Measurements from ENCODE around the gene SRGAP2C. TPM values are rescaled to one million over a fixed set of nuclear protein-coding genes. Genes with fewer than 3 reads are reported as not detected.
"Not testable (repeated sequence)": the region's sequence is repeated elsewhere in the genome, so short reads cannot be mapped to it uniquely, and the experiment has no call there.

Gene SRGAP2C
- total RNA-seq, 1 experiment from 2014 or later = 10.4 TPM

DNA sequence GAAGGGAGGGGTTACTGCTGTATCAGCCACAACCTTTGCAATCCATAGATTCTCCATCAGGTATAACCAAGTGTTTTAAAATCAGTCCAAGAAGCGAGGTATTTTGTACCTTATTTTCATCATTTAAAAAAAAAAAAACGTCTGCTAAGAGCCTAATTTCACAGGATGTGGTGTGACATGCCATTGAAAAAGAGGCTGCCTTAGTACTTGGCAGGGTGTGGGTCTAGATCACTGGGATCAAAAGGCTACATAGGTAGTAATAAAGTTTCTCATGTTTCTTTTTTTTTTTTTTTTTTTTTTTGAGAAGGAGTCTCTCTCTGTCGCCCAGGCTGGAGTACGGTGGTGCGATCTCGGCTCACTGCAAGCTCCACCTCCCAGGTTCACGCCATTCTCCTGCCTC lies 192.2 kb downstream of the SRGAP2C start:
- not testable (repeated sequence) for DNase-seq (ENCODE audit: low spot score)

DNA sequence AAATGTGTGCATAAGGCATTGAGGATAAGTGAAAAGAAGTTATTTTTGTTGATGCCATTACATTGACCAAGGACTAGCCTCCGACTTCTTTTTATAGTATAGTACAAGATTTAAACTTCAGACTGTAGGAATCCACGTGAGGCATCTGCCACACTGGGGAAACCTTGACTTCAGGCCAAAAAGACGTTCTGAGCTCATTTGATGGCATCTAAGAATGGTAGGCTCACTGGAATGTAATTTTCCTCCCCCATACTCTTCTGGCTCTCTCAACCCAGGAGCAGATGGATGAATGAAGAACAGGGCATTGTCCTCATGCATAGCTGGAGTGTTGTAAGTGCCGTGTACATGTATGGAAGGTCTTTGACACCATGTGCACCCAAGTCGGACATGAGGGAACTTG lies 194.0 kb downstream of the SRGAP2C start:
- not testable (repeated sequence) for DNase-seq (ENCODE audit: low spot score)

DNA sequence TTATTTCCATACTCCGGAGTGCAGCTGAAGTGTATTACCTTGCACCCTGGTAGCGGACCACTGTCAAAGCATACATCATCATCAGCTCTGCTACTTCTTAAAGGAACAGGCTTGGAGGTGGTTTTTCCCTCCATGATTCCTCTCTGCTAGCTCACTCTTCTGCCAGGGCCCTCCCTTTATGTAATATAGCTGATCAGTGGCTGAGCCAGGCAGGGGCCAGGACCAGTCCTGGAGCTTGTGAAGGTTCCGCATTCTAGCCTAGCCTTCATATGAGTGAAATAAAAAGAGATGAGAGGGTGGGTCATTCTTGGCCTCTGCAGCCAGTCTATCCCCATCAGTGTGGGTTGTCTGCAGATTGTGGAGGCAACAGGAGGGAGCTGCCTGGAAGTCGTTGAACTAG lies 200.0 kb downstream of the SRGAP2C start:
- DNase-seq (ENCODE audit: low spot score) = not testable (repeated sequence)

DNA sequence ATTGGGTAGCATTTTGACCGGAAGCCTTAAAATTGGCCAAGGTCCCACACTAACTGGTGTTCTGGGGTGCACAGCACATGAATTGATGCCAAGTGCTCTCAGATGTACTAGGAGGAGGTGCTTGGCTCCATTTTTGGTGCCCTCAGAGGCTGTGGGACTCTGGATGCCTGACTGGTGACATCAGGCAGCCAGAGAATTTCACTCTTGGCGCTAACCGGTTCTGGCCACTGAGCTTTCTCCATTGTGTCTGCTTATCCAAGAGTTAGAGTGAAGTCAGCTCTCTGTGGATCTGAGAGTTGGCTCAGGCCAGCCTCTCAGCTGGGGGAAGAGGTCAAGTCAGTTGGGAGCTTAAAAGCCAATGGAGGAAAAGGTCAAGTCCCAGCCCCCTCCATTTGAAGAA lies 200.4 kb downstream of the SRGAP2C start:
- DNase-seq (ENCODE audit: low spot score) = not testable (repeated sequence)

DNA sequence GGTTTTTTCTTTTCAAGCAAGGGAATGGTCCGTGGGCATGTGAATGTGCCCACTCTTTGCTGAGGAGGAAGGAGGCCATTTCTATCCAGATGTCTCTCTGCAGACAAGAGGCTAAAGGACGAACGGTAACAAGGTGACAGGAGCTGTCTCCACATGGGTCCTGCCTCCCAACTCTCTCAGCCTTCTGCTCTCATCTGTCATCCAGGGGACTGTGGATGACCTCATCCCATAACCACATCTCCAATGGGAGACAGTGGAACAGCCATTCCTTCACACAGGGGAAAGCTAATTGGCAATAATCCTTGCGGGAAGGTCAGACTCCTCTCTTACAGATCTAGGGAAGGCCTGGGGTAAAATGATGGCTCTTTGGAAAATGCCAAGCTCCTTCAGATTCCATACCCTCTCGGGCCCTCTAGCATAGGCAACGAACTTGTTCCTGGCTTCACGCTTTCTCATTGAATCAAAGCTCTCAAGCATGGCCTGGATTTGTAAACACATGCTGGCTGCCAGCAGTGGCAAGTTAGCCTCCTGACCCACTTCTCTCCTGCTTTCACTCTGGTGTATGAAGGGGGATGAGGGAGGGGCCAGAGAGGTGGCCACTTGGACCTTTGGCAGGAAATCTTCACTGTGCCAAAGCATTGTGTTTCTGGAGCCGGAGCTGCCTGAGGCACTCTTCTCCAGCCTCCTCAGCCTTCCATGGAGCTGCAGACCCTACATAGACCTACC lies 201.0 kb downstream of the SRGAP2C start:
- DNase-seq (ENCODE audit: low spot score) = not testable (repeated sequence)

DNA sequence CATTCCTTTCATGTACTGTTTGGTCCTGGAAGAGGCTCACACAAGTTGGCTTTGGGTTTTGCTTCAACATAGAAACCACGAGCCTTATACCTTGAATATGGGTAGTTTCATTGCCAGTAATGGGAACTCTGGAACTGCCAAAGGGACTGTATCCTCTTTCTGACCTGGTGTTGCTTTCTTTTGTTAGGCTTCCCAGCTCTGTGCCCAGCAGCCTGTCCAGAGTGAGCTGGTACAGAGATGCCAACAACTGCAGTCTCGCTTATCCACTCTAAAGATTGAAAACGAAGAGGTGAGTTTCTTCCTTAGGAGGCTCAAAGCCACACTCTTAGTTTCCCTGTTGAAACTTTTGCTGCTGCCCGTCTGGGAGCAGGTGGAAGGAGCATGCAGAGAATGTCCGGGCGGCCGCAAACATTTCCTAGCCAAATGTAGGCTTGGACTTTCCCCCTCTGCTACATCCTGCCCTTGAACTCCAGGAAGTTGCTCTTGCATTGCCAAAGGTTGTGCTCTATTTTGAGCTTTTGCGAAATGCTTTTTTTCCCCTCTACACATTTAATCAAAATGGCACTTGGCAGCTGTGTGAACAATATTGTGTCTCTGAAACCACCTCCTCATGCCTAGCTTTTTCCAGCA lies 201.7 kb downstream of the SRGAP2C start:
- not testable (repeated sequence) for DNase-seq (ENCODE audit: low spot score)

DNA sequence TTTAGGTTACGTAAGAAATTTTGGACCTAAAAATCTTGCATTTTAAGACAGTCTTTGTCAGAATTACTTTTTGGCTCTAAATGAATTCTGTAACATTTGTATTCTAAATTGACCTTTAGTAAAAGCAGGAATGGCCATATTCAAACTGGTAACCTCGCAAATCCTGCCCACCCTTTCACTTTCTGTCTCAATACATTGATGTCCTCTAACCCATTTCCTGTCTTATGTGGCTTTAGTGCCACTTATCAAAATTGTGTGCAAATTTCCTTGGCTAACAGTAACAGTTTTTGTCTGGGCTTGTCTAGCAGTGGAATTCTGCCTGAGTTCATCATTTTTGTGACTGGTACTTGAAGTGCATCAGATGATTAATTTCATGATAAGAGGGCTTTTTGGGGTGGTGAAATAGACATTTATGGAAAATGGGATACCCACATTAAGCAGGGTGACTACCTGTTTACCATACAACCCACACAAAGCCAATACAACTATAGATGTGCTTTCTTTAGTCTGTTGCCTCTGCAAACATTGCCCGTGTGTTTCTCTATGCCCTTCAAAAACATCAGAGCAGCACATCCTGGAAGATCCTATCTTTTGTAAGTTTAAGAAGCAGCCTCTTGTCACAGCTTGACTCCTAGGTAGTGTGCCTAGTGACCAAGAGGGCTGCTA lies 205.3 kb downstream of the SRGAP2C start:
- DNase-seq (ENCODE audit: low spot score) = not testable (repeated sequence)

DNA sequence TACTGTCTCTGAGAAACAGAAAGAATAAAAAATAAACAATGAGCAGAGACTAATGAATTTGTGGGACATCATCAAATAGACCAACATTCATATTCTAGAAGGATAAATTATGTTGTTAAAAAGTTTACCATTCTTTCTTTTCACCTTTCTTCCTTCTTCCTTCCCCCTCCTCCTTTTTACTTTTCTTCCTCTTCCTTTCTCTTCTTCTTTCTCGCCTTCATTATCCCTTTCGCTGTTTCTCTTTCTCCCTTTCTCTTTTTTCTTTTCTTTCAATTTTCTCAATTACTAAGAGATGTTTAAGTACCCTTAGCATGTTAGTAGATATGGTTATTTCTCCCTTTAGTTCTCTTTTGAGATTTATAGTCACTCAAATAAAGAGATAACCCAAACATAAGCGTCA lies 207.4 kb downstream of the SRGAP2C start:
- DNase-seq (ENCODE audit: low spot score) = not testable (repeated sequence)

DNA sequence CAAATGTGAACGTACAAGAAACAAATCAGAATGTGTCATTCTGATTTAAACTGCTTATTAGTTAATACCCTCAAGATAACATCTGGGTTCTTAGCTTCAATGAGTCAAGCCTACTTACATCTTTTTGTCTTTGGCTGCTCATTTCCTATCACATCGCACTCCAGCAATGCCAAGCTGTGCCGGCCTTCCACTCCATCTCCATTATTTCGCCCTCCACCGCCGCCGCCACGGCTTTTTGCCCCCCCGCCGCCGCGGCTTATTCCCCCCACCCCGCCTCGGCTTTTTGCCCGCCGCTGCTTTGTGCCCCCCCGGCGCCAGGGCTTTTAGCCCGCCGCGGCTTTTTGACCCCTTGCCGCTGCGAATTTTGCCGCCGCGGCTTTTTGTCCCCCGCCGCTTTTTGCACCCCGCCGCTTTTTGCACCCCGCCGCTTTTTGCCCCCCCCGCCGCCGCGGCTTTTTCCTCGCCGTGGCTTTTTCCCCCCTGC lies 211.0 kb downstream of the SRGAP2C start:
- DNase-seq (ENCODE audit: low spot score) = not testable (repeated sequence)

DNA sequence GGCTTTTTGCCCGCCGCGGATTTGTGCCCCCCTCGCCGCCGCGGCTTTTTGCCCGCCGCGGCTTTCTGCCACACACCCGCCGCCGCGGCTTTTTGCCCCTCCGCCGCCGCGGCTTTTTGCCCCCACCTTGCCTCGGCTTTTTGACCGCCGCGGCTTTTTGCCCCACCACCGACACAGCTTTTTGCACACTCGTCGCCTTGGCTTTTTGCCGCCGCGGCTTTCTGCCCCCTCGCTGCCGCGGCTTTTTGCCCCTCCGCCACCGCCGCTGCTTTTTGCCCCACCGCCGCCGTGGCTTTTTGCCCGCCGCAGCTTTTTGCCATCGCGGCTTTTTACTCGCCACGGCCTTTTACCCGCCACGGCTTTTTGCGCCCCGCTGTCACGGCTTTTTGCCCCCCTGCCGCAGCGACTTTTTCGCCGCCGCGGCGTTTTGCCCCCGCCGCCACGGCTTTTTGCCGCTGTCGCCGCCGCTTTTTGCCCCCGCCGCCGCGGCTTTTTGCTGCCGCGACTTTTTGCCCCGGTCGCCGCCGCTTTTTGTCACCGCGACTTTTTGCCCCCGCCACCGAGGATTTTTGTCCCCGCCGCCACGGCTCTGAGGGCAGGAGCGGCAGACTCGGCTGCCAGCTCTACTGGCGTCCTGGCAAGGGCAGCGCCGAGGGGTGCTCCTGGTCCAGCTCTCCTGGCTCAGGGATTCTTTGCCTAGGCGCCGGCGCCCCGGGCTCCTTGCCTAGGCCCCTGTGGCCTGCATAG lies 211.7 kb downstream of the SRGAP2C start:
- DNase-seq (ENCODE audit: low spot score) = not testable (repeated sequence)

DNA sequence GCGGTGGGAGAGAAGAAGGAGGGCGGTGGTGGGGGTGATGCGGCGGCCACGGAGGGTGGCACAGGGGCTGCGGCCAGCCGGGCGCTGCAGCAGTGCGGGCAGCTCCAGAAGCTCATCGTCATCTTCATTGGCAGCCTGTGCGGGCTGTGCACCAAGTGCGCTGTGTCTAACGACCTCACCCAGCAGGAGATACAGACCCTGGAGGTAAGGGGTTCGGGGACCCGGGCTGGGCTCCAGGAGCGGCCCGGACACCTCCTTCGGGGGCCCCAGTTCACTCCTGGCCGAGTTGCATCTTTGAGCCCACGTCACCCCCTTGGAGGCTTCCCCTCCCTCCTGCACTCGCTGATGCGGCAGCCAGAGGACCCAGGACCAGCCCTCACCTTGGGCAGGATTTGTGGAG lies 212.3 kb downstream of the SRGAP2C start:
- DNase-seq (ENCODE audit: low spot score) = not testable (repeated sequence)

DNA sequence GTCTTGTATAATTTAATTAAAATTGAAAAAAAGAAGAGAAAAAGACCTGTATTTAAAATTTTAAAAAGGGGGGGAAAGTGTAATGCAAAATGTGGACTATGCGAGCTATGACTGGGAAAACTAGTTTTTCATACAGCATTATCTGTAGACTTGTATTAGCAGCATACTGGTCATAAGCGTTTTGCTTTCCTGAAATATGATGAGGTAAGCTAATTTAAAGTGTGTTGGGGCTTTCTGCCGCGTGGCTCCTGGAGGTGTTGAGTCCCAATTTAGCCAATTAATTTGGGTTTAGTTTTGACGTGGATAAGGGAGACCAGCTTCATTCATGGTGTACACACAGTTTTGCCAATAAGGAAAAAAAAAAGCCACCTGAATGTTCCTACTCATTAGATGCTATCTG lies 214.4 kb downstream of the SRGAP2C start:
- not testable (repeated sequence) for DNase-seq (ENCODE audit: low spot score)

DNA sequence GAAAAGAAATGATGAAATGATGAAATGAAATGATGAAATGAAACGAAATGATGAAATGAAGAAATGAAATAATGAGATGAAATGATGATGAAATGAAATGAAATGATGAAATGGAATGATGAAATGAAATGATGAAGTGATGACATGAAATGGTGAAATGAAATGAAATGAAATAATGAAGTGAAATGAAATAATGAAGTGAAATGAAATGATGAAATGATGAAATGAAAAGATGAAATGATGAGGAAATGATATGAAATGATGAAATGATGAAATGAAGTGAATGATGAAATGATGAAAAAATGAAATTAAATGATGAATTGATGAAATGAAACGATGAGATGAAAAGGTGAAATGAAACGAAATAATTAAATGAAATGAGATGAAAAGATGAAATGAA lies 215.3 kb downstream of the SRGAP2C start:
- not testable (repeated sequence) for DNase-seq (ENCODE audit: low spot score)

DNA sequence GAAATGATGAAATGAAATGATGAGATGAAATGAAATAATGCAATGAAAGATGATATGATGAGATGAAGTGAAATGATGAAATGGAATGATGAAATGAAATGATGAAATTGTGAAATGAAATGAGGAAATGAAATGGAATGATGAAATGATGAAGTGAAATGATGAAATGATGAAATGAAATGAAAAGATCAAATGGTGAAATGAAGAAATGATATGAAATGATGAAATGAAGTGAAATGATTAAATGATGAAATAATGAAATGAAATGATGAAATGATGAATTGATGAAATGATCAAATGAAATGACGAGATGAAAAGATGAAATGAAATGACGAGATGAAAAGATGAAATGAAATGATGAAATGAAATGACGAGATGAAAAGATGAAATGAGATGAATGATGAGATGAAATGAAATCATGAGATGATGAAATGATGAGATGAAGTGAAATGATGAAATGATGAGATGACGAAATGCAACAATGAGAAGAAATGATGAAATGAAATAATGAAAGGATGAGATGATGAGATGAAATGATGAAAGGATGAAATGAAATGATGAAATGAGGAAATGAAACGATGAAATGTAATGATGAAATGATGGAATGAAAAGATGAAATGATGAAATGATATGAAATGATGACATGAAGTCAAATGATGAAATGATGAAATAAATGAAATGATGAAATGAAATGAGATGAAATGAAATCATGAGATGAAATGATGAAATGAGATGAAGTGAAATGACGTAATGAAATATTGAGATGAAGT lies 216.0 kb downstream of the SRGAP2C start:
- DNase-seq (ENCODE audit: low spot score) = not testable (repeated sequence)

DNA sequence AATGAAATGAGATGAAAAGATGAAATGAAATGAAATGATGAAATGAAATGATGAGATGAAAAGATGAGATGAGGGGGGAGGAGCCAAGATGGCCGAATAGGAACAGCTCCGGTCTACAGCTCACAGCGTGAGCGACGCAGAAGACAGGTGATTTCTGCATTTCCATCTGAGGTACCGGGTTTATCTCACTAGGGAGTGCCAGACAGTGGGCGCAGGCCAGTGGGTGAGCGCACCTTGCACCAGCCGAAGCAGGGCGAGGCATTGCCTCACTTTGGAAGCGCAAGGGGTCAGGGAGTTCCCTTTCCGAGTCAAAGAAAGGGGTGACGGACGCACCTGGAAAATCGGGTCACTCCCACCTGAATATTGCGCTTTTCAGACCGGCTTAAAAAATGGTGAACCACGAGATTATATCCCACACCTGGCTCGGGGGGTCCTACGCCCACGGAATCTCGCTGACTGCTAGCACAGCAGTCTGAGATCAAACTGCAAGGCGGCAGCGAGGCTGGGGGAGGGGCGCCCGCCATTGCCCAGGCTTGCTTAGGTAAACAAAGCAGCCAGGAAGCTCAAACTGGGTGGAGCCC lies 216.7 kb downstream of the SRGAP2C start:
- DNase-seq (ENCODE audit: low spot score) = not testable (repeated sequence)

DNA sequence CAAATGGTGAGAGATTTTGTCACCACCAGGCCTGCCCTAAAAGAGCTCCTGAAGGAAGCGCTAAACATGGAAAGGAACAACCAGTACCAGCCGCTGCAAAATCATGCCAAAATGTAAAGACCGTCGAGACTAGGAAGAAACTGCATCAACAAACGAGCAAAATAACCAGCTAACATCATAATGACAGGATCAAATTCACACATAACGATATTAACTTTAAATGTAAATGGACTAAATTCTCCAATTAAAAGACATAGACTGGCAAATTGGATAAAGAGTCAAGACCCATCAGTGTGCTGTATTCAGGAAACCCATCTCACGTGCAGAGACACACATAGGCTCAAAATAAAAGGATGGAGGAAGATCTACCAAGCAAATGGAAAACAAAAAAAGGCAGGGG lies 218.5 kb downstream of the SRGAP2C start:
- DNase-seq (ENCODE audit: low spot score) = not testable (repeated sequence)

DNA sequence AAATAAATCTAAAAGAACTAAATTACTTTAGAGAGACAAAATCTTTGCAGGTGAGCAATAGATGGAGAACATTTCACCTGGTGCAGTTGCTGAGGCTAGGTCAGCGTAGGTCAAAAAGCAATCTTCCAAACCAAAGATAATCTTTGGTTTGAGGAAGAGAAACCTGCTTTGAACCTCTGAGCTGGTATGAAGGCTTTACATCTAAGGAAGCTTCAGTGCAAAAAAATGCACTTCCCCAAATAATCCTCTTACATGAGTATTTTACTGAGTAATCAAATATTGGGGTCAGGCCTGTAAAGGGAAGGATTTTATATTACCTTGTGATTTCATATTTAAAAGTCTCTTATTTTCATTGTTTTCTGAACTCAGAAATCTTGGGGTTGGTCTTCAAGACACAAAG lies 223.6 kb downstream of the SRGAP2C start:
- DNase-seq (ENCODE audit: low spot score) = no peak

DNA sequence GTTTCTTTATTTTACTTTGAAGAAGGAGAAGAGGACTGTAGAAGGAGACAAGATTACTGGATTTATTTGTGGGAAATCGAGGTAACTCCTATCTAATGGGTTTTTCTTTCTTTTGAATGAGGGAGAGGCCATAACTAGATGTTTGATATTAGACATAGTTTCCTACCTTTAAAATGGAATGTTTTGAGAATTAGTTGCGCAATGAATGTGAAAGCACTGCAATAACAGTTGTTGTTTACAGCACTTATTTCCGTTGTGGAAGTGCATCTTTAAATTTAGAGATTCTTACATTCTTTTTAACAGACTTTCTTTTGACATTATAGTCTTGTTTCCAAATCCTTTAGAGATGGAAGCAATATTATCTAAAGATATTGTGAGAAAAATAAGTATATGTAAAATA lies 229.0 kb downstream of the SRGAP2C start:
- DNase-seq (ENCODE audit: low spot score) = no peak

DNA sequence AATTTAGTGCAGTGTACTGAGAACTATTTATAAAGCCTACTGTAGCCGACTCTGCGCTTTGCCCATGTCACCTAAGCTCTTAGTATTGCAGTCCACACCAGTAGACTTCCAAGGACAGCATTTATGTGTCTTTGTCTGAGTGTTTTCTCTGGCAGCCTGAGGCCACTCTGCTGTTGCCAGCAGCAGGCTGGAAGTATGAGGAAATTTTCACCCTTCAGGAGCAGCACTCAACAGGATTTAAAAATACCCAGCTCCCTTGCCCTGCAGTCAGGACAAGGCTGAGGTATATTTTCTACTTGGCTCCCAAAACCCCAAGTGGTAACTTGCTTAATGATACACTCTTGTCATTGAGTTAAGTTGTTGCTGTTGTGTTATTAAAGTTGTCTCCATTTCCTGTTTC lies 230.1 kb downstream of the SRGAP2C start:
- no peak for DNase-seq (ENCODE audit: low spot score)

DNA sequence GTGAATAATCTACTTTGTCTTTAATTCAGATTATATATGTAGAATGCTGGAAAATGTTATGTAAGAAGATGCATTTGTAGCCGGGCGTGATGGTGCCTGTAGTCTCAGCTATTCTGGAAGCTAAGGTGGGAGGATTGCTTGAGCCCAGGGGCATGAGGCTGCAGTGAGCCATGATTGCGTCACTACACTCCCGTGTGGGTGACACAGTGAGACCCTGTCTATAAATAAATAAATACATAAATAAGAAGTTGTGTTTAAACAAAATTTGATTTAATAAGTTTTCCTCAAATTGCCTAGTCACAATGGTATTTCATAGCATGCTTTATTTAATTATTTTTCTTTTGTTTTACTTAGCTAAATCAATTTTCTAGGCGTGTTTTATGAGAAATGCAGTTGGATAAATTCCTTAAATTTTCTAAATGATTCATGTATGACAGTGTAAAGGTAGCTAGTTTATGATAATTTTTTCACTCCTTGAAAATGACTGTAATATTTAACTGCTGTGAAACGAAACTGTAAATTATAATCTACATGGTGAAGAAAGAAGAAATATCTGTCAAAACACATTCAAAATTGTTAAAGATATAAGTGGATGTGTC lies 232.6 kb downstream of the SRGAP2C start:
- DNase-seq (ENCODE audit: low spot score) = no peak
